BJ (cell line): ENCODE data around the gene ITGB4. TPM values are rescaled to one million over a fixed set of nuclear protein-coding genes. Genes with fewer than 3 reads are reported as not detected.

Experiments
- CTCF ChIA-PET: fragments of 350-600 bp; formaldehyde crosslinking; extraction: SDS; loops from one replicate; lab custom pipeline; 2021; ENCODE audit warnings: antibody characterized with exemption, inconsistent platforms; lab: Yijun Ruan, JAX
- POLR2A ChIA-PET: fragments of 300-600 bp; sonication (Branson Sonifier 250); formaldehyde crosslinking; extraction: SDS; loops from one replicate; lab custom pipeline; 2021; ENCODE audit warnings: antibody characterized with exemption; lab: Charles Lee
- DNase-seq: peaks from one replicate; pipeline ENCODE4 v3.0.0-alpha.2; 2011; ENCODE audit warnings: low read depth
- H3K27me3 ChIP-seq: 2 replicates; pipeline ENCODE4 v1.6.0; 2011; ENCODE audit warnings: low read length; ENCODE audit not compliant: control insufficient read depth, insufficient read depth
- H3K36me3 ChIP-seq: 2 replicates; pipeline ENCODE4 v1.5.1; 2011; ENCODE audit warnings: low read length; ENCODE audit not compliant: control insufficient read depth, insufficient read depth
- H3K4me3 ChIP-seq: 2 replicates; pipeline ENCODE4 v1.5.1; 2011; ENCODE audit warnings: low read depth, mild to moderate bottlenecking, control low read depth, low read length
- CTCF ChIP-seq: IDR thresholded peaks from 2 replicates; pipeline ENCODE4 v1.5.1; 2011; ENCODE audit warnings: low read depth, mild to moderate bottlenecking, control low read depth, inconsistent platforms, low read length, moderate library complexity; ENCODE audit not compliant: insufficient read depth
- polyA plus RNA-seq: library from polyadenylated mRNA; depleted of rRNA; stranded (reverse); fragments of >200 nt; gene quantifications from 2 replicates; pipeline ENCODE4 v1.2.3, GENCODE V29; 2011

The ITGB4 gene
- polyA plus RNA-seq, 1 experiment, result 2.3 TPM

GRCh38 chr17:75694536-75694935, 26.7 kb upstream of the ITGB4 start:
- DNase-seq, result no peak
- ChIA-PET CTCF (interaction anchor here (0.7 to 3.7 kb wide), 9 partner anchors 8 to 153 kb away, joined by 3 to 44 read pairs (median 5); no protein-coding TSS in a partner anchor), POLR2A (no interaction called here)
- no peaks in the 10 kb centered on the region for H3K27me3 ChIP-seq
- H3K4me3 ChIP-seq, result no peak overlapping the region
- peaks cover 8% of the 10 kb centered on the region; the same call in 1 of the 2 replicates for H3K36me3 ChIP-seq
- no peak for TF ChIP-seq CTCF

DNA sequence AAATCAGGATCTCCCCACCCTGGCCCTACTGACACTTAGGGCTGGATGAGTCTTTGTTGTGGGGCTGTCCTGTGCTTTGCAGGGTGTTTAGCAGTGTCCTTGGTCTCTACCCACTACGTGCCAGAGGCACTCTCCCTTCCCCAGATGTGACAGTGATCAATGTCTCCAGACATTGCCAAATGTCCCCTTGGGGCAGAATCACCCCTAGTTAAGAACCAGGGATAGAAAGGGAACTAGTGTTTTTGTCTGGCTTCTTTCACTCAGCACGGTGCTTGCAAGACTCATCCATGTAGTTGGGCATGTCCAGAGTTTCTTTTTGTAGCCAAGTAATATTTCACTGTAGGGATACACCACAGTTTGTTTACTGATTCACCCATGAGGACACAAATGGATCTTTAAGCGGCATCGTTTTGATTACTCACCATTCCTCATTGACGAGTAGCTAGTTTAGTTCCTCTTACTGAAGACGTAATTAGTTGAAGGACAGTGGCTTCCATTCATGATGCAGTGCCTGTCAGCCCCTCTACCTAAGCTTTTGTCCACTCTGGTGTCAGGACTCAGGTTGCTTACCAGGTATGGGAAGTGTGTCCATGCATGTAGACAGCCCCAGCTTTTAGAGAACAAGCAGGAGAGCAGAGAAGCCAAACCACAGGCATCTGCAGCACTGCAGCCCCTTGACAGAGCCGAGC, 26.0 kb upstream of the ITGB4 start:
- H3K36me3 ChIP-seq, result peaks cover 8% of the 10 kb centered on the region; the same call in 1 of the 2 replicates
- CTCF ChIA-PET, result interaction anchor here (0.6 to 1.3 kb wide), 5 partner anchors 11 to 55 kb away, joined by 3 to 4 read pairs (median 3); no protein-coding TSS in a partner anchor
- peak; percentile 47 for DNase-seq
- TF ChIP-seq CTCF, result no peak
- H3K27me3 ChIP-seq, result no peaks in the 10 kb centered on the region
- POLR2A ChIA-PET, result interaction anchor here (0.6 kb wide), 1 partner anchor 16 kb away, joined by 3 read pairs; no protein-coding TSS in a partner anchor
- no peak overlapping the region for H3K4me3 ChIP-seq

DNA sequence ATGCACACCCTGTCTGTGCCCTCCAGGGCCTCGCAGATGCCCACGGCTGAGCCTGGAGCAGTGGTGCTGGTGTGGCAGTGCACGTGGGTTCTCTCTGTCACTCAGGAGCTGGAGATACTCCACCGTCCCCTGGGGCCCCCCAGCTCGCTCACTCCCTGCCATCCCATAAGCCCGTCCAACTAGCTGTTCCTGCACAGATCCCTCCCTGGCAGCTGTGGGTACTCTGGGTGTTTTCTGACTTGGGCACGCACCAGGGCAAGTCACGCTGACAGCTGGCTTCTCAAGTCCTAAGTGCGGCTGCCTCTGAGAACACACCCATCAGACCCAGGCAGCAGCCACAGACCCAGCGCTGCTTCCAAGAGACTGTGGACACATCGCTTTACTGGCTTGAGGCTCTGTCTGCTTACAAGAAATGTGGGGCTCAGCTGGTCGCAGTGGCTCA, 25.4 kb upstream of the ITGB4 start:
- no peak for DNase-seq
- ChIA-PET POLR2A (interaction anchor here (0.6 kb wide), 1 partner anchor 16 kb away, joined by 3 read pairs; no protein-coding TSS in a partner anchor), CTCF (interaction anchor here (0.7 to 1.4 kb wide), 5 partner anchors 10 to 54 kb away, joined by 3 to 4 read pairs (median 3); no protein-coding TSS in a partner anchor)
- H3K36me3 ChIP-seq, result peaks cover 8% of the 10 kb centered on the region
- no peaks in the 10 kb centered on the region for H3K27me3 ChIP-seq
- no peak overlapping the region for H3K4me3 ChIP-seq
- no peak for TF ChIP-seq CTCF

DNA sequence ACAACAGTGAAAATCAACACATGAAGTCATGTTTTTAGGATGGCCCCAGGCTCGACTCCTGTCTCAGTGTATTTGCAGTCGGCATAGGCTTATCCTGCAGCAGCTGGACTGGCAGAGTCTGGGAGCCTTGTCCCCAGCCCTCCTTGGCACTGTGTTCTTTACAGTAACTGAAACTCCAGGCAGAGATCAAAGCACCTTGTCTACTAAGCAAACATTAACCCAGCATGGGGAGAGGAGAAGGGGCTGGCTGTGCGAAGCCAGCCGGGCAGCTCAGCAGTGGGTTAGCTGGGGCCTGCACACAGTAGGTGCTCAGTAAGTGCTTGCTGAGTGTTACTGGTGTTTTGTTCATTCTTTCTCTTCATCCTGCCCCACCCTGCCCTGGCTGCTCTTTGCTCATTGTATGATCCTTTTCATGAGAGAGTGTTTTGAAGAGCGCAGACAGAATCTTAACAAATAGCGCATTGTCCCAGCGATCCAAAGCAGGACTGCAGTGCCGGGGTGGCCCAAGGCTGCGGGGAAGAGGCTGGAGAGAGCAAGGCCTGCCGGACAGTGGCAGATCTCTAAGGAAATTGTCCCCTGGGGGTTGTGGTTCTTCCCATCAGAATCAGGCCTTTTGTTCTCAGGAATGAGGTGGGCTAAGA, 23.5 kb upstream of the ITGB4 start:
- POLR2A ChIA-PET, result no interaction called here
- peaks cover 13% of the 10 kb centered on the region for H3K36me3 ChIP-seq

More for the DNA sequence above, 23.5 kb upstream of the ITGB4 start:
- no peak overlapping the region for H3K4me3 ChIP-seq
- CTCF ChIA-PET, result interaction anchor here (0.9 to 1.2 kb wide), 2 partner anchors 12 to 16 kb away, joined by 3 to 4 read pairs; no protein-coding TSS in a partner anchor
- DNase-seq, result no peak
- H3K27me3 ChIP-seq, result no peaks in the 10 kb centered on the region
- no peak for TF ChIP-seq CTCF
